ENCODE results near the gene MAP1LC3B. TPM values are rescaled to one million over a fixed set of nuclear protein-coding genes. Genes with fewer than 3 reads are reported as not detected.

MAP1LC3B gene
- total and polyA plus RNA-seq, 2 experiments from 2014 or later: 43.9 to 226 TPM

- Histone ChIP-seq H3K4me3 (peak overlapping the region; percentile 53), H3K36me3 (ENCODE audit: low read depth) (no peaks in the 10 kb centered on the region), H4K20me1 (ENCODE audit: insufficient read depth) (no peaks in the 10 kb centered on the region), H3K79me2 (ENCODE audit: insufficient read depth) (peaks cover 50% of the 10 kb centered on the region), H3K9ac (peak overlapping the region; percentile 55), H3F3A (ENCODE audit: insufficient read depth) (peaks cover 16% of the 10 kb centered on the region), H3K27ac (peak overlapping the region; percentile 38), H3K9me2 (ENCODE audit: insufficient read depth) (no peaks in the 10 kb centered on the region), H3K4me2 (ENCODE audit: unreplicated experiment) (peak overlapping the region; percentile 73), H3K9me3 (ENCODE audit: low read depth) (no peaks in the 10 kb centered on the region), H3K4me1 (ENCODE audit: insufficient read depth) (peaks cover 15% of the 10 kb centered on the region), H3K27me3 (replicated peaks; ENCODE audit: insufficient read depth) (no peaks in the 10 kb centered on the region), H2AFZ (peak overlapping the region; percentile 51; the same call in 1 of the 2 replicates)
- WGBS, 2 experiments (ENCODE audit: low coverage in 1 of 2, low lambda C conversion rate in 2 of 2, missing lambda C conversion rate in 2 of 2): 36 to 42% methylated on average over 9 of the region's 9 CpGs
- no peak for DNase-seq
- in situ Hi-C loops (cut with MboI): no loop called here
- TF ChIP-seq EZH2phosphoT487 (IDR thresholded peaks at IDR 0.05; ENCODE audit: insufficient read depth, low read depth) (no peak), EZH2 (IDR thresholded peaks at IDR 0.05; ENCODE audit: insufficient read depth, poor library complexity, severe bottlenecking) (no peak)
Observed at GRCh38 chr16:87351320-87351698, 40.8 kb upstream of the MAP1LC3B start.

DNA sequence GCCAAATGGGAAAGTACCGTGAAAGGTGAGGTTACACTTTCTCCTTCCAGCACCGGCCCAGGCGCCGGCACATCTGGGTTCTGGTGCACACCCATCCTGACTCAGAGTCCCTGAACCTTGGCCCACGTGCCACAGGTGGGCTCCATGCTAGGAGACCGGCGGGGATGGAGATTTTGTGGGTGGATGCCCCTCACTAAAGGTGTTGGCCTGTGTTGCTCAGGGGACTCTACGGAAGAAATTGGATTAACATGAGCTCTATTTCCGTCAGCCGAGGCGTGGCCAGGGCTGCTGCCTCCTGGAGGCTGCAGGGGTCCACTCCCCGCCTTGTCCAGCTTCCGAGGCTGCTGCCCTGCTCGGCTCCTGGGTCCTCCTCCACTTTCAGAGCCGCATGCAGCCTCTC, 39.3 kb upstream of the MAP1LC3B start:
- no peaks in the 10 kb centered on the region for H3K9me3 ChIP-seq (ENCODE audit: low read depth)
- no peak overlapping the region for H3K4me2 ChIP-seq (ENCODE audit: unreplicated experiment)
- H3K9ac ChIP-seq: no peak overlapping the region
- no peaks in the 10 kb centered on the region for H3K27me3 ChIP-seq (replicated peaks; ENCODE audit: insufficient read depth)
- no peak overlapping the region for H2AFZ ChIP-seq
- WGBS, 2 experiments (ENCODE audit: low coverage in 1 of 2, low lambda C conversion rate in 2 of 2, missing lambda C conversion rate in 2 of 2): 98% methylated on average over 15 of the region's 15 CpGs
- in situ Hi-C loops (cut with MboI): no loop called here
- no peak for DNase-seq
- H3K4me1 ChIP-seq (ENCODE audit: insufficient read depth): peaks cover 15% of the 10 kb centered on the region
- H3K9me2 ChIP-seq (ENCODE audit: insufficient read depth): no peaks in the 10 kb centered on the region
- no peak overlapping the region for H3K27ac ChIP-seq
- H4K20me1 ChIP-seq (ENCODE audit: insufficient read depth): no peaks in the 10 kb centered on the region
- peaks cover 16% of the 10 kb centered on the region for H3F3A ChIP-seq (ENCODE audit: insufficient read depth)
- no peak overlapping the region for H3K4me3 ChIP-seq
- TF ChIP-seq EZH2 (IDR thresholded peaks at IDR 0.05; ENCODE audit: insufficient read depth, poor library complexity, severe bottlenecking): no peak
- TF ChIP-seq EZH2phosphoT487 (IDR thresholded peaks at IDR 0.05; ENCODE audit: insufficient read depth, low read depth): no peak
- H3K79me2 ChIP-seq (ENCODE audit: insufficient read depth): peaks cover 39% of the 10 kb centered on the region
- H3K36me3 ChIP-seq (ENCODE audit: low read depth): no peaks in the 10 kb centered on the region

DNA sequence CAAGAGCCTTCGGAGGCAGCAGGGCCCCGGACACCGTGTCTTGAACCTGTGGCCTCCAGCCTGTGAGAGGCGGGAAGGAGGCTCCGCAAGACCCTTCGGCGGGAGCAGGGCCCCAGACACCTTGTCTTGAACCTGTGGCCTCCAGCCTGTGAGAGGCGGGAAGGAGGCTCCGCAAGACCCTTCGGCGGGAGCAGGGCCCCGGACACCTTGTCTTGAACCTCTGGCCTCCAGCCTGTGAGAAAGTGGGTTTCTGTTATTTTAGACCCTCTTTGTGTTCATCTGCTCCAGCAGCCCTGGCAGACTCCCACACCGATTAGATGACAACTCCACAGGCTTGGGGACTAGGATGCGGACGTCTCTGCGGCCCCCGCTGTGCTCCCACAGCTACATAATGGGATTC, 38.5 kb upstream of the MAP1LC3B start:
- no peak overlapping the region for H3K27ac ChIP-seq
- TF ChIP-seq EZH2 (IDR thresholded peaks at IDR 0.05; ENCODE audit: insufficient read depth, poor library complexity, severe bottlenecking) (no peak), EZH2phosphoT487 (IDR thresholded peaks at IDR 0.05; ENCODE audit: insufficient read depth, low read depth) (no peak)
- H3K9ac ChIP-seq: no peak overlapping the region
- H3K4me1 ChIP-seq (ENCODE audit: insufficient read depth): peaks cover 15% of the 10 kb centered on the region
- no peaks in the 10 kb centered on the region for H3K27me3 ChIP-seq (replicated peaks; ENCODE audit: insufficient read depth)
- H2AFZ ChIP-seq: no peak overlapping the region
- in situ Hi-C loops (cut with MboI): no loop called here
- H3K4me2 ChIP-seq (ENCODE audit: unreplicated experiment): no peak overlapping the region
- peaks cover 16% of the 10 kb centered on the region for H3F3A ChIP-seq (ENCODE audit: insufficient read depth)
- H3K79me2 ChIP-seq (ENCODE audit: insufficient read depth): peaks cover 33% of the 10 kb centered on the region
- no peaks in the 10 kb centered on the region for H3K36me3 ChIP-seq (ENCODE audit: low read depth)
- no peak for DNase-seq
- 96 to 98% methylated on average over 17 of the region's 17 CpGs for WGBS, 2 experiments (ENCODE audit: low coverage in 1 of 2, low lambda C conversion rate in 2 of 2, missing lambda C conversion rate in 2 of 2)
- H3K9me2 ChIP-seq (ENCODE audit: insufficient read depth): no peaks in the 10 kb centered on the region
- no peaks in the 10 kb centered on the region for H4K20me1 ChIP-seq (ENCODE audit: insufficient read depth)
- no peaks in the 10 kb centered on the region for H3K9me3 ChIP-seq (ENCODE audit: low read depth)
- H3K4me3 ChIP-seq: no peak overlapping the region

DNA sequence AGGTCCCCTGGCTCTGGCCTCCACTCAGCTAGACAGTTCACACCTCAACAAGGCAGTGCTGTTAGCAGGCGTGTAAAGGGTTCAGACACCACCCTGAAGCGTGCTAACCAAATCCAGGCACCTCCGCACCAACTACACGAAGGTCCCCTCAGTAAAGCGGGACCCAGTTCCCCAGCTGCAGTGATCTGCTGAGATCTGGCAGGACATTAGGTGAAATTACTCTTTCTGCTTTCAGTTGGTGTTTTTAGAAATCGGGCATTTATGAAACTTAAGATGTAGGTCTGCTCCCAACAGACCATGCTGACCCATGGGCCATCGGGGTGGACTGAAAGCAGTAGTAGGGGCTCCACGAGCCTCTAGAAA, 35.7 kb upstream of the MAP1LC3B start:
- H3F3A ChIP-seq (ENCODE audit: insufficient read depth): no peaks in the 10 kb centered on the region
- in situ Hi-C loops (cut with MboI): no loop called here
- no peak overlapping the region for H3K9ac ChIP-seq
- TF ChIP-seq EZH2phosphoT487 (IDR thresholded peaks at IDR 0.05; ENCODE audit: insufficient read depth, low read depth): no peak
- TF ChIP-seq EZH2 (IDR thresholded peaks at IDR 0.05; ENCODE audit: insufficient read depth, poor library complexity, severe bottlenecking): no peak
- no peaks in the 10 kb centered on the region for H3K27me3 ChIP-seq (replicated peaks; ENCODE audit: insufficient read depth)
- no peak for DNase-seq
- H3K9me2 ChIP-seq (ENCODE audit: insufficient read depth): no peaks in the 10 kb centered on the region
- no peak overlapping the region for H3K27ac ChIP-seq
- no peak overlapping the region for H2AFZ ChIP-seq
- no peaks in the 10 kb centered on the region for H3K36me3 ChIP-seq (ENCODE audit: low read depth)
- H3K9me3 ChIP-seq (ENCODE audit: low read depth): no peaks in the 10 kb centered on the region
- no peaks in the 10 kb centered on the region for H4K20me1 ChIP-seq (ENCODE audit: insufficient read depth)
- 91 to 97% methylated on average over 8 of the region's 8 CpGs for WGBS, 2 experiments (ENCODE audit: low coverage in 1 of 2, low lambda C conversion rate in 2 of 2, missing lambda C conversion rate in 2 of 2)
- peaks cover 40% of the 10 kb centered on the region for H3K79me2 ChIP-seq (ENCODE audit: insufficient read depth)
- no peak overlapping the region for H3K4me3 ChIP-seq
- H3K4me2 ChIP-seq (ENCODE audit: unreplicated experiment): no peak overlapping the region
- H3K4me1 ChIP-seq (ENCODE audit: insufficient read depth): peaks cover 1% of the 10 kb centered on the region; the same call in 1 of the 2 replicates

DNA sequence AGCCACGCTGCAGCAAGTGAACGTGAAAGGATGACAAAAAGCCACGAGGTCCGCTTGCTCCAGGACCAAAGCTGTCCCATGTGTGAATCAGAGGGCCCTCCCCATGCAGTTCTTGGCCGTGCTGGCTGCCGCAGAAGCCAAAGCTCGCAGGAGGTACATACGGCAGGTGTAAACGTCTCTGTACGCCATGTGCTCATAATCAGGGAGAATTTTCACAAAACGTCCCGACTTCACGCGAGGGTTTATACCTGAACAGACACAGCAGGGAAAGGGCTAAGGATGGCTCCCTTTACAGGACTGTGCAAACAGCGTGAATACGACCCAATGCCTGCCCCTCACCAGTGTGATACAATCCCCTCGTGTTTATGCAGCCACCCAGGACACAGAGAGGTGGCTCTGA, 33.9 kb upstream of the MAP1LC3B start:
- H3K9me2 ChIP-seq (ENCODE audit: insufficient read depth): no peaks in the 10 kb centered on the region
- no peaks in the 10 kb centered on the region for H4K20me1 ChIP-seq (ENCODE audit: insufficient read depth)
- H3K4me3 ChIP-seq: no peak overlapping the region
- H3K4me2 ChIP-seq (ENCODE audit: unreplicated experiment): no peak overlapping the region
- H3K36me3 ChIP-seq (ENCODE audit: low read depth): 0 out of 2 replicates have a peak, but pooled peaks cover 3% of the 10 kb centered on the region
- in situ Hi-C loops (cut with MboI): no loop called here
- no peak for DNase-seq
- no peaks in the 10 kb centered on the region for H3K9me3 ChIP-seq (ENCODE audit: low read depth)
- peaks cover 50% of the 10 kb centered on the region for H3K79me2 ChIP-seq (ENCODE audit: insufficient read depth)
- 88 to 89% methylated on average over 17 of the region's 17 CpGs for WGBS, 2 experiments (ENCODE audit: low coverage in 1 of 2, low lambda C conversion rate in 2 of 2, missing lambda C conversion rate in 2 of 2)
- TF ChIP-seq EZH2phosphoT487 (IDR thresholded peaks at IDR 0.05; ENCODE audit: insufficient read depth, low read depth) (no peak), EZH2 (IDR thresholded peaks at IDR 0.05; ENCODE audit: insufficient read depth, poor library complexity, severe bottlenecking) (no peak)
- no peak overlapping the region for H3K9ac ChIP-seq
- no peaks in the 10 kb centered on the region for H3K27me3 ChIP-seq (replicated peaks; ENCODE audit: insufficient read depth)
- H3K27ac ChIP-seq: no peak overlapping the region
- no peak overlapping the region for H2AFZ ChIP-seq
- no peaks in the 10 kb centered on the region for H3K4me1 ChIP-seq (ENCODE audit: insufficient read depth)
- no peaks in the 10 kb centered on the region for H3F3A ChIP-seq (ENCODE audit: insufficient read depth)

All from GM23248 (cell line).